HG03060 (cell line): ENCODE results near the gene AP3B1.
"Not testable (repeated sequence)": the region's sequence is repeated elsewhere in the genome, so short reads cannot be mapped to it uniquely, and the experiment has no call there.

Experiments used
- ATAC-seq: cut with Tn5 transposase; IDR thresholded peaks from one replicate; pipeline ENCODE4 v1.9.1; 2021; ENCODE audit warnings: low read depth, moderate number of reproducible peaks; ENCODE audit not compliant: unreplicated experiment

Gene AP3B1

DNA sequence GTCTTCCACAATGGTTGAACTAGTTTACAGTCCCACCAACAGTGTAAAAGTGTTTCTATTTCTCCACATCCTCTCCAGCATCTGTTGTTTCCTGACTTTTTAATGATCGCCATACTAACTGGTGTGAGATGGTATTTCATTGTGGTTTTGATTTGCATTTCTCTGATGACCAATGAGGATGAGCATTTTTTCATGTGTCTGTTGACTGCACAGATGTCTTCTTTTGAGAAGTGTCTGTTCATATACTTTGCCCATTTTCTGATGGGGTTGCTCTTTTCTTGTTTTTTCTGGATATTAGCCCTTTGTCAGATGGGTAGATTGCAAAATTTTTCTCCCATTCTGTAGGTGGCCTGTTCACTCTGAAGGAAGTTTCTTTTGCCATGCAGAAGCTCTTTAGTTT is 124.2 kb downstream of the AP3B1 start:
- not testable (repeated sequence) for ATAC-seq

DNA sequence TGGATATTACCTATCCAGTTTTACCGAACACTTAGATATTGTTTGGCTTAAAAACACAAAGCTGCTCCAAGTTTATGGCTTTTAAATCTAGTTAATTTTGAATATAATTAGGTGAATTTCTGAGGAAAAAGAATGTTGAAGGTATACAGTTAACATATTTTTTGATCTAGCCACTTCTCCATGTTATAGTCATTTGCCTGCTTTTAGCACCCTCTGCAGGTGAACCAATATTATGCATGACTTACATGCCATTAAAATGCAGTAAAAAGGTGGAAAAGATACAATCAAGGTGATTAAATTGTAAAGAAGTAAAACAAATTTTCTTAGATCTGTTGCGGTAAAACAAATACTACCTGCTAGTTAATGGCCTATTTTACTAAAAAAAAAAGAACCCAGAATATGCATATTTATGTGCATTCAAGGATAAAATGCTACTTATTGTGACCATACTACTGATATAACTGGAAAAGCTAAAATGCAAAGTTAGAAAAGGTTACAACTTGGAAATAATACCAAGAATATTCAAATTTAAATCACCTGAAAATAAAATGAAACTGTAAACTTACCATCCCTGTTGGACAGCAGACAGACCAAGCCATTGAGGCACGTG is 132.1 kb downstream of the AP3B1 start:
- ATAC-seq = no peak

DNA sequence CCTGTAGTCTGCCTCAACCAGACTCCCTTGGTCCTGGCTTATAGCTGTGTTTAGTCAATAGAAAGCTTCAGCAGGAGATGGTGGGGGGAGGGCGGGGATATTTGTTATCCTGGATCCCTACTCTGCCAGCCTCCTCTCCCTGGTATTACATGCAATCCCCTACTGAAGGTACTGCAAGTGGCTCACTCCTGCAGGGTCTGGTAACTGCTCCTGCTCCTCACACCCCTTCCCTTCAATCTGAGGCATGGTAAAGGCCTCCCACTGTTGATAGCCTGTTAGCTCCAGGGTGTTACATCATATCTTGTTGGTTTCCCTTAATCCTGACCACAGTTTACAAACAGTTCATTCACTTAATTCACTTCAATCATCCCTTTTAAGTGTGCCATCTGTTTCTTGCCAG is 137.5 kb downstream of the AP3B1 start:
- ATAC-seq = no peak

DNA sequence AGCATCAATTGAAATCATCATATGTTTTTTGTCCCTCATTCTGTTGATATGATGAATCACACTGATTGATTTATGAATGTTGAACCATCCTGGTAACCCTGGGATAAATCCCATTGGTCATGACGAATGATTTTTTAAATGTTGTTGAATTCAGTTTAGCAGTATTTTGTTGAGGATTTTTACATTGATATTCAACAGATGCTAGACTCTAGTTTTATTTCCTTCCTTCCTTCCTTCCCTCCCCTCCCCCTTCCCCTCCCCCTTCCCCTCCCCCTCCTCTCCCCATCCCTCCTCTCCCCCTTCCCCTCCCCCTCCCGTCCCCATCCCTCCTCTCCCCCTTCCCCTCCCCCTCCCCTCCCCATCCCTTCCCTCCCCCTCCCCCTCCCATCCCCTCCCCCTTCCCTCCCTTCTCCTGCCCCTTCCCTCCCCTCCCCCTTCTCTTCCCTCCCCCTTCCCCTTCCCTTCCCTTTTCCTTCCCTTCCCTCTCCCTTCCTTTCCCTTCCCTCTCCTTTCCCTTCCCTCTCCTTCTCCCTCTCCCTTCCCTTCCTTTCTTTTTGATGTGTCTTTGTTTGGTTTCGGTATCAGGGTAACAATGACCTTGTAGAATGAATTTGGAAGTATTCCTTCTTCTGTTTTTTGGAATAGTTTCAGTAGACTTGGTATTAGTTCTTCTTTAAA is 142.8 kb downstream of the AP3B1 start:
- no peak for ATAC-seq

DNA sequence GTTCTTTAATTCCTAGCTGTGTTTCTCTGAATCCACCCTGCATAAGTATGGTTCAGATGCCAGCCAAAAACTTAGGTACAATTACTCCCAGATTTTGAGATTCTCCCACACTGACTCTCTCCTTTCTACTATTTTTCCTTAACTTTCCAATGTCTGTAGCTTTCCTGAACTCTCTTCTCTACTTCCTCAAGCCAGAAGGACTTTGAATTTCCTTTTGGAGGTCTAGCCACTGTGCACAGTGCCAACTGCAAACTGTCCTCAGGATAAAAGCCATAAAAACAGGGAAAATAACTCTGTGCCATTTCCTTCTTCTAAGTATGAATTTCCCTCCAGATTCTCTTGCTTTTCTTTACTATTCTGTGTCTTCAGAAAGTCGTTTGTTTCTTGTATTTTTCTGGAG is 157.2 kb downstream of the AP3B1 start:
- ATAC-seq = no peak

DNA sequence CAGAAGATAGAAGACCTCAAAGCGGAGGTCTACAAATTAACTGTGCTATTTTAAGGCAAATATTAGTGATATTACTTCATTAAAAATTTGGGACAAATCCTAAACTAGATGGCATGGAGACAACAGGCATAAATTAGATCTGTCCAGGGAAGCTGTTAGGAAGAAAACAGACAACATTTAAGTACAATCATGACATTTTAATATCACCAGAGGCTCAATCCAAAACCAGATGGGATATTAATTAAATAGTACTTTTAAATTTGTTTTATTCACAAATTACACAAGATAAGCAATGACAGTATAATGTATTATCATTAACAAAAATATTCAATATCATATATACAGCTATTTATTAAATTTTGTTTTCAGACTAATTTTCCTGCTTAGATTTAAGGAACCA is 161.1 kb downstream of the AP3B1 start:
- no peak for ATAC-seq

DNA sequence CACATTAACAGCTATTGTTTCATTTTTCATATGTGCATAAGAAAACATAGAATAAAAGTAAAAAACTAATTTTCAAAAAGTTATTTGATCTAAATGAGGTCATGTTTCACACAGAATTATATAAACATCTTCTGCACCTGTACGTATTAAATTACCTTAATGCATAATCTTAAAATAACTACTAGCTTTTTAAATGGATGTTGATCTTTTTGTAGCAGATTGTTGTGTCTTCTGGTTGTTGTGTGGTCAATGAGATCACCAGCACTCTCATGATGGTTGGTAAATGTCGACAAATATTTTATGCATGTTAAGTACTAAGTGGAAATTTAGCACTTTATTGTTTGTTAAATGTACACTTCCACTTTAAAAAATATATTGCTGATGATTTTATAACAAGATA is 162.0 kb downstream of the AP3B1 start:
- no peak for ATAC-seq

DNA sequence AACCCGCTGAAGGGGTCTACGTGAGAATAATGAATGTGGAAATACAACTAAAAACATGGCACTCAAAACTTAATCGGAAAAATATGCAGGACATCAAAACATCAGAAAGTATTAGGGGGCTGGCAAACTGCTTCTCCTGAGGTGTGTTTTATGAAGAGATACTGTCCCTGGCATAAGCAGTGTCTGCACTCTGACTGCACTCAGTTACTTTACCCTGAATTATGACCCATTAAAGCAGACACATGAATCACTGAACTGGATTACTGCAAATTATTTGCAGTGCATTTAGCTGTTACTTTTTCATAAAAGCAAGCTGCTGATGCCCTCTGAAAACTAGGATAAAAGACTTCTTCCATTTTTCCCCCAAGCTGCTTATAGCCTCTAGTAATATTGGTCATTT is 164.9 kb downstream of the AP3B1 start:
- ATAC-seq = no peak

DNA sequence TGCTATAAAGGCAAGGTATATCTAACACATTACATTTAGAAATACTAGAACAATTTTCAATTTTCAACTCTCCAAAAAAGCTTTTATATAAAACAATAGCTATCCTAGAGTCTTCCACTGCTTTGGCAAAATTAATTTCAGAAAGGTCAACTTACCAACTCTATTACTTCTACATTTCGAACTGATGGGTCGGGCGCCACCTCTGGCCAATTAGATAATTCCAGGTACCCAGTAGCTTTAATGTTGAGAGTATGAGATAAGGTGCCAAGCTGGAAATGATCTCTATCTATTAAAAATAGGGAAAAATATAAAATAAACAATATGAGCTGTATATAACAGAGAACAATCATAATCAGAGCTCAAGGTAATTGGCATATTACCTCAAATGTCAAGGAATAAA is 166.6 kb downstream of the AP3B1 start:
- no peak for ATAC-seq

DNA sequence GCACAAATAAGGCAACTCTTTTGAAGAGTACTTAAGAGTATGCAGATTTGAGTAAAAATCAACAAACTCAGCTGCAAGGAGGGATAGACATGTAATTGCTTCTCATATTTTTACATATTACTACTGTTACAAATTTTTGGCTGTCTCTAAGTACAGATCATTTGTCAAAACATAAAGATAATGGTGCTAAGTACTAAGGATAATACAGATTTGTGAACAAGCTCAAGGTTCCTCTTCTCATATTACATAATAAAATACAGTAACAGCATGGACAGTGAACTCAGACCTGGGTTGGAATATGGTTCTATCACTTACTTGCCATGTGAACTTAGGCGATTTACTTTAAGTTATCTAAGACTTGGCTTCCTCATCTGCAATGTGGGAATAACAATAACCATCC is 168.0 kb downstream of the AP3B1 start:
- no peak for ATAC-seq

DNA sequence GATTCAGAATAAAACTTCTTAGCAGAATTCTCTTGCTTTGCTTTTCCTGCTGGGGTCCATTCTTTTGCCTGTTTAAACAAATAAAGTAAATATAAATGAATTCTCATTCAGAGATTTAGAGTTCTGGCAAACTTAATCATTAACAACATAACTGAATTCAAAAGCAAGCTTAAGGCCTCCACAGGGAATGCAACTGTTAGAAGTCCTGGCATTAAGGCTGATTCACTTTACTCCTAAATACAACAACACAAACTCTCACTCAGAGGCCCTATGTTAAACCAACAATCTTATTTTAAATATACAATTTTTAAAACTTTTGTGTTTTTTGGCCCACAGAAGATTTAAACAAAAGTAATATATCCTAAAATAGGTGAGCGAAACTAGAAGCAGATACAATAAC is 178.3 kb downstream of the AP3B1 start:
- ATAC-seq = no peak

DNA sequence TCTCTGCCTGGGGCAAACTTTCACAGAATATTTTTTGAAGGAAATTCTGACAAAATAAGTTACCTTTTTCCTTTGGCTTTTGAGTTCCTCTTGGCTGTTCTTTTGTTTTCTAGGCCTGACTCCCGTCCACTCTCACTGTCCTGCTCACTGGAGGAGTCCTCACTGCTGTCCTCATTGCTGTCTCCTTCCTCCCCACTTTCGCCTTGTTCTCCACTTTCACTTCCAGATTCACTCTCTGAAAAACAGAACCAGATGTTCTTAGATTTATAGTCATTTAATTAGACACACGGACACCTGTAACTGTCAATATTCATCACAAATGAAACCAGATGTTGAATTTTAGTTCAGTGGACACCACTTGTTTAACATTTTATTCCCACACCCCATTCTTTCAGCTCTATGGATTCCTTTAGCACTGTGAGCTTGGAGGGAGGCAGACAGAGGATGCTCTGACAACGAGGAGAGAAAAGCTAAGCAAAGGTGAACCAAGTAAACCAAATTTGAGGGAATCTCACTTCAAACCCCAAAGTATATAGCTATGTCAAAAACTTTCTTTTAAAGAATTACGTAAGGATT is 180.7 kb downstream of the AP3B1 start:
- no peak for ATAC-seq

DNA sequence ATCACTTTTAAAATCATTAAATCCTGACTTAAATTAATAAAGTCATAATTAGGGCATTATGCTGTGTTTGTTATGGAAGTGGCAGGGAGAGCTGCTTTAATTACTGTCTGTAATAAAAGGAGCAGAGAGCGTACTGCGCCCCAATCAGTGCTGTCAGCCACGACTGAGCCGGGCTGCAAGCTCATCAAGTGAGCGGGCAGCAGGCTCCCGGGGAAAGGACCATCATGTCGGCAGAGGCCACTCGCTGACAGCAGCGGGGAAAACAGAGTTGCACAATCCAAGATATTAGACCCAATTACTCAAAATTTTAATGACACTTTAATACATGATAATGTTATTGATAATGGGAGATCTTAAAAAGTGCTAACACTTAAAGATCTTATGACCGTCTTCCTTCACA is 181.6 kb downstream of the AP3B1 start:
- ATAC-seq = no peak

DNA sequence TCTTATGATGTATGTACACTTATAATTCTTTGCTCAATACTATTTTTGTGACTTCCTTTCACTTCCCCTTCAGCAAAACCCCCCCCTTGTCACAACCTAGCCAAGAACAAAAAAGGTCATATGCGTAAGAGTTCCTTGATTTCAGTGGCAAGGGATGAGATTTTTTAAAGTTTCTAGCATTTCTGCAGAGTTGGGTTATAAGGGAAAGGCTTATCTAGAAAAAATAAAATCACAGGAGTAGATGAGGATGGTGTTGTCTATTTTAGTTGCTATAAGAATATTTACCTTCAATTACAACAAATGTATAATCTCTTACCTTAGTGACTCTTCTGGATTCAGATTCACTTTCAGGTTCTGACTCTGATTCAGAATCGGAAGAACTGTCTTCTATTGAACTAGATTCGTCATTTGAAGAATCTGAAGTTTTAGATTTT is 184.6 kb downstream of the AP3B1 start:
- peak; percentile 53 for ATAC-seq

DNA sequence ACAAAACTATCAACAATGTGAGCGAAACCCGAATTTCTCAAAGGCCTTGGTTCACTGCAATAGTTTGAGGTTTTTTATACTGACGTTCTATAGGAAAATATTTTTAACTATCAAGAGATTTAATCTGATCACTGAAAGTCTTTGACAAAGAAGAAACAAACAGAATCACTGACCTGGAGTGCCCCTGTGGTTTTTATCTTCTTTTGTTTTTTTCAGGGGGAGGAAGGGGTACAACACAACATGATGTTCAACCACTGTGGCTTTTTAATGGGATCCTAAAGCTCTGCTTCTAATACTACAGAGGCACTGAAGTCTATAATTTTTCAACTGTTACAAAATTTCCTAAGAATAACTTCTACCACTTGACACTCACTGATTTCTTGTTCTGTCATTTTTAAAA is 185.9 kb downstream of the AP3B1 start:
- no peak for ATAC-seq

DNA sequence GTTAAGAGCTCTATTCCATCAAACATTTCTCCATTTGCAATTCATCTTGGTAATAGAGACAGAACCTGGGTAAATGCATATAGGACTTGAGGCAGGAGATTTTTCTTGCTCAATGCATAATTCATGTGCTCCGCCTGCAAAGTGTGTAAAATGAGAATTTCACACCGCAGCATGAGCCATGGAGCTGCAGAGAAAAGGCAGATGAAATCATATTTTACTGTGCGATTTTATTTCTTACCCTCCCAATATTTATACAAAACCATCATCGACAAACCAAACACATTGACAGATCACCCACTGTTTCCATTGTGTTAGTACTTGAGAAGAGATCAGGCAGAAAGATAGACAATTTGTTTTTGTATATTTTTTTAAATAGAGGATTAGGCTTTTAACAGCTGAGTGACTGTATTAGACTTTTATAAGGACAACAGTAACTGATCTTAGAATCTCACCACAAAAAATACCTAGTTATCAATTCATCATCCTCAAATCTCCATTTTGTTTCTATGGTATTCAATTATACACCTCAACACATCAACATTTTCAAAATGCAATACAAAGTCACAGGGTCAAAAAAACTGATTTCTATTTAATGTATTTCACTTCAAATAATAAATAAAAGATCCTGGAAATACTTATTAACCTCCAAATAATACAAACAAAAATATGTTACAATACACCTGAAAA is 191.1 kb downstream of the AP3B1 start:
- ATAC-seq = no peak

DNA sequence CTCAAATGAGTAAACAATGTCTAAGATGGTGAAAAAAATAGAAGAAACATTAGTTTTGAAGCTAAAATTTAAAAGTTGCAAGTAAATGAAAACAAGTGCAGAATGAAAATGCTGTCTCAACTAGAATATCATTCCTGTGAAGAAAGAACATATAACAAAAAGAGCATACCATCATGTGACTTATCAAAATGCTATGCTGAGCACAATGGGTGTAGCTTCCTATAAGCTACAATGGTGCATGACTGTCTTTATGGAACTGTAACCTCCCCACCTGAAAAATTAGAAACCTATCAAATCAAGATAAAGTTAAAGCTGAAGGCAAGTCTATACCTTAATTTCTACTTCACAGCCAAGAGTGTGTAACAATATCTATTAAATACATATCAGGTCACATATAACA is 192.0 kb downstream of the AP3B1 start:
- ATAC-seq = no peak

DNA sequence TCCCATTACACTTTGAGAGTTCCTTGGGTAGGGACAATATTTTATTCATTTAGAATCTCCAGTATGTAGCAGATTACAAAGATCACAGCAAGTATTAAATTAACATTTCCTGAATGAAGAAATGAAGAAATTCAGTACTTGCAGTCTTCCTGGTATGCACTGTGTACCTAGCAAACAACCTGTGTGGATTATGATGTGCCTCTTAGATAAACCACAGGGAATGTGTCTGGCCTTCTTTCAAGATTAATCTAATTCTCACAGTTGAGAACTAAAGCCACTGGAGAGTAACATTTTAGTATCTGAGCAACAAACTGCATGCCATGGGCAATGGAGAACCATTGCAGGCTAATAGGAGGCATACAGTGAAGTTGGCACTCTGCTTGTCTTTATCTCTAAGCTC is 199.4 kb downstream of the AP3B1 start:
- ATAC-seq = no peak

DNA sequence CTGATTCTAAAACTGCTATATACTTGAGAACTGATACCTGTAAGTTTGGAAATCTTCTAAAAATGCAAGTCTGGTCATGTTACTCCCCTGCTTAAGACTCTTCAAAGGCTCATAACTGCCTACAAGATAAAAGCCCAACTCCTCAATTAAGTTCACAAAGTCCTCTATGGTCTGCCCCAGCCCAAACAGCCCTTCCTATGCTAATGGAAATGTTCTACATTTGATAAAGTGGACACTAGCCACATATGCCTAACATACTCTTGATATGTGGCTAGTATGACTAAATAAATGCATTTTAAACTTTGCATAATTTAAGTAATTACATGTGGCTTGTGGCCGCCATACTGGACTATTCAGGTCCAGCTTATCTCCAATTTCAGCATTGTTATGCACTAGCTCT is 204.5 kb downstream of the AP3B1 start:
- ATAC-seq = no peak

DNA sequence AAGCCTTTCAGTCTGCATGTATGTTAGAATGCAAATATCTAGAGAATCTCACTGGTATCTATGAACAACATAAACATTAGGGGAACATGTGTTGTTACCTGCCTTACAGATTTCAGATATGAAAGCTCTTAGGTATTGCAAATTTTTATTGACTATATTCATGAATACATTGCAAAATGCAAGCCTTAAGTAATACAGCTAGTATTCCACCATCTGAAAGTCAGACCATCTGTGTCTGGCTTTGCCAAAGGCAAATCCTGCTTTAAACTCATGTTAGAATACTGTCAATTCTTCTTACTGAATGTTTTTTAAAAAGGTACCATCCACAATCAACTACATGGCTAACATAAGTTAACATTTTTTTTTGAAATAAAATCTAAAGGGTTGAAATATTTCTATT is 215.6 kb downstream of the AP3B1 start:
- ATAC-seq = no peak

DNA sequence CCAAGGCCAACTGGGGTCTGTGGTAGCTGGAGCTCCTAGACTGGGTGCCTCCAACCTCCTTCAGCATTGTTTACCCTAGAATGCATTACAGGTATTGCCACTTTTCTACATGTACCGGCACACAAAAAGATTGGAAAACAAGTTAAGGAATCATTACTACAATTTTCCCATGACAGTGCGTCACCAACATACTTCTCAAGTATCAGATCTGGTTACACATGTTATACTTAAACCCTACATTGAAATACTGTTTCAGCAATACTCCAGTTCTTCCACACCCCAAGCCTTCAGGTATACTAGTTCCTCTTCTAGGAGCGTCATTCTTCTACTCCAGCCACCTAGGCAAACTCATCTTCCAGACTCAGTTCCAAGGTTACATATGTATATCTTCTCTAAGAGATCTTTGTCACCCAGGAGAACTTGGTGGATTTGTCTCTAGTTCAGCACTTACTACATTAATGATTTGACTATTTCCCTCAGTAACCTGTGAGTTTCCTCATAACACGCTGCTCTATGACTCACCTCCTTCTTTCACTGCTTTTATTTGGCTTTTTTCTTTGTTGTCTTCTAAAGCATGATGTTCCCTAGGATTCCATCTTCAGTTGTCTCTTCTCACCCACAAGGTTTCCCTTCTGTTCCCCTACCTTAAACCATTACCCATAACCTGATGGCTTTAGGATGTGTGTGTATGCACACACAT is 217.0 kb downstream of the AP3B1 start:
- ATAC-seq = no peak
